DMS53 treated with DMSO at 0.1 percent for 48 hours (cell line): ENCODE measurements around the gene GPATCH8.

Experiments used
- DNase-seq: peaks from one replicate; lab custom pipeline; 2025; ENCODE audit not compliant: unreplicated experiment; lab: John Stamatoyannopoulos, UW

The GPATCH8 gene

DNA sequence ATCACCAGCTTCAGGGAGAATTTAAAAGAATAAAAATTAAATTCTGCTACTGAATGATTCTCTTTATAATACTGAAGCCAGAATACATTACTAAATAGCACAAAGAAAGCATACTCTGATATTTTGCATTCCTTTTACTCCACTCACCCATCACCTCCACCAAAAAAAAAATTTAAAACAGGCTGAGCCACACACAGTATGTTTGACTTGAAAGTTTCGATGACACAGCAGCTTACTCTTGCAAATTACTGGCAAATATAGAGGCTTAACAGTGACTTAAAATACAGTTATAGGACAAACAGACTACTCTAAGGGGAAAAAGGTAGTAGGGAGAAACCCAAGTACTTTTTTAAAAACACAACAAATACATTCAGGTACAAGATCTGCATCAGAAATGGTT is 39.2 kb downstream of the GPATCH8 start:
- DNase-seq: no peak

DNA sequence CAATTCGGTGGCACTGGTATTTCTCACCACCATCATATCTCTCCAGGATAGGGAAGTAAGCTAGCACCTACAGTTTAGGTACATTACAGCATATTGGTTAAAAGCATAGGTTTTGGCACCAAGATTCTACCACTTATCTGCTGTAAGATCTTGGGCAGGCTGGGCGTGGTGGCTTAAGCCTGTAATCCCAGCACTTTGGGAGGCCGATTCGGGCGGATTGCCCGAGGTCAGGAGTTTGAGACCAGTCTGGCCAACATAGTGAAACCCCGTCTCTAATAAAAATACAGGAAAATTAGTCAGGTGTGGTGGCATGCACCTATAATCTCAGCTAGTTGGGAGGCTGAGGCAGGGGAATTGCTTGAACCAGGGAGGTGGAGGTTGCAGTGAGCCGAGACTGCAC is 51.4 kb downstream of the GPATCH8 start:
- DNase-seq: no peak

DNA sequence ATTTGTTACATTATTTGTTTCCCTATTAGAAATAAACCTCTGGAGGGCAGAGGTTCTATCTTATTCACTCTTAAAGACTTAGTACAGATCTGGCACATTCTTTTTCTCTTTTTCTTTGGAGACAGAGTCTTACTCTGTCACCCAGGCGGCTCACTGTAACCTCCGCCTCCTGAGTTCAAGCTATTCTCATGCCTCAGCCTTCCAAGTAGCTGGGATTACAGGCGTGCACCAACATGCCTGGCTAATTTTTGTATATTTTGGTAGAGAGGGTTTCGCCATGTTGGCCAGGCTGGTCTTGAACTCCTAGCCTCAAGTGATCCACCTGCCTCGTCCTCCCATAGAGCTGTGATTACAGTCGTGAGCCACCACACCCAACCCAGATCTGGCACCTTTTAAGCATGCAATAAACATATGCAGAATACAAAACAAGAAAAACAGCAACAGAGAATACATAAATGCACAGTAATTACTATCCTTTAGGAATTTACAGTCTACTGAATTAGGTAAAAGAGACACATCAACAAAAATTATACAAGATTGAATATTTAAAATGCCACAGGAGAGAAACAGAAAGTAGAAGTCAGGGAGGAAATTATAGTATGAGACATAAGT is 52.1 kb downstream of the GPATCH8 start:
- no peak for DNase-seq

DNA sequence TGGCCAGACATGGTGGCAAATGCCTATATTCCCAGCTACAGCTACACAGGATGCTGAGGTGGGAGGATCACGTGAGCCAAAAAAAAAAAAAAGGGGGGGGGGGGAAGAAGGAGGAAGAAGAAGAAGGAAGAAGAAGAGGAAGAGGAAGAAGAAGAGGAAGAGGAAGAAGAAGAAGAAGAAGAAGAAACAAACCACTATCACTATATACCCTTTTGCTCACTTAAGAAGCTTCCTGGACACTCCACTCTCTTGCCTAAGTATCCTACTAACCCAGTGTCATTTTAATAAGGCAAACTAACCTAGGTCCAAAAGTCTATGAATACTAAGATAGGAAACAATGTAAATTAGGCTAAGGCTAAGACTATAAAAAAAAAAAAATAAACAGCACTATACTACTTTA is 54.8 kb downstream of the GPATCH8 start:
- no peak for DNase-seq

DNA sequence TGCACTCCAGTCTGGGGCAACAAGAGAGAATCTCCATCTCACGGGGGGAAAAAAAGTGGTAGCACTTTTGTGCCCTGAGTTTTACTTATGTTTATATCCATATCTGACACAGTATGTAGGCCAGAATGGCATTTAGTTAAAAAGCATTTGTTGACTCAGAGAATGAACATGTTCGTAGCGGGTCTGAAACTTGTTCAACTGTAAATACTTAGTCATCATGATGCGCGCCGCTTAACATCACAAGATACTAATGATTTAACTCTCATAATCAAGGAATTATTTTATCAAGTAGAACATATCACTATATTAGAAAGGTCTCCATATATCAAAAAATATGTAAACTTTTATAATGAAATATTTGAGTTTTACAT is 58.5 kb downstream of the GPATCH8 start:
- no peak for DNase-seq

DNA sequence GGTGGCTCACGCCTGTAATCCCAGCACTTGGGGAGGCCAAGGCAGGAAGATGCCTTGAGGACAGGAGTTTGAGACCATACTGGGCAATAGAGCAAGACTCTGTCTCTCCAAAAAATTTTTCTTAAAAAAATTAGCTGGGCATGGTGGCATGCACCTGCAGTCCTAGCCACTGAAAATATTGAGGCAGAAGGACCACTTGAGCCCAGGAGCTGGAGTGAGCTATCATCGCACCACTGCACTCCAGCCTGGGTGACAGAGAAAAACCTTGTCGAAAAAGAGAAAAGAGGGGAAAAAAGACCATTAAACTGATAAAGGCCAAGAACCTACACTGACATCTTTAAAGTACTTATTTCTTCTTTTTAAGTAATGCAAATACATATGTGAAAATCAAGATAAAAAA is 60.4 kb downstream of the GPATCH8 start:
- DNase-seq: no peak

DNA sequence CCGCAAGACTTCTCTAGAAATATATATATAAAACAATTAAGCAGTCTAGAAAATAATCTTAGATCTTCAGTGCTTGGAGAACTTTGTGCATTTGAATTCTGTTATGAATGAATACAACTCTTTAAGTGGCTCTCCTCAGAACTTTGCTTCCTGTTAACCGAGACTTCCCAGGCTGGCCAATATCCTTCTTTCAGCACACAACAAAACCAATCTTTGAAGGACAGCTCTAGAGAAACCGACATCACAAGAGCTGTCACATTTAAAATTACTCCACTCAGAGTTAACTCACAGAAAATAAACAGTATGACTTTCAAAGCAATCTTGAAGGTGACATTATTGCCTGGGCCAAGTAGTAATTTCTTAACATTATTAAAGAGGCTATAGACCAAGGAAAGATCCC is 64.0 kb downstream of the GPATCH8 start:
- DNase-seq: no peak

DNA sequence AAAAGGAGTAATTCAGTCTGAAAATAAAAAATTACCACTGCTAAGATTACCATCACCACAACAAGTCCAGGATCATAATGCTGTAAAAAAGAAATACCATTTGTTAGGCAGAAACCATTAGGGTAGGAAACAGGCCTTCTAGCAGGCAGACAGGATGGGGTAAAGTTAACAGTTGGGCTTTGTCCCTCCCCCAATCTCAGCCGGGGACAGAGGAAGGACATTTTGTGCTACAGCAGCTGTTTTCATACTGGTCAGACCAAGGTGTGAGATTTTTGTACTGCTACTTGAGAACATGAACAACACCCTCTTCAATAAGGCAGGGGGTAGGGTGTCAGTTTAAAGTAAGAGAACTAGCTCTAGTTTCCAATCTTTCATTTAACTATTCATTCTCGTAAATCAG is 64.6 kb downstream of the GPATCH8 start:
- no peak for DNase-seq

DNA sequence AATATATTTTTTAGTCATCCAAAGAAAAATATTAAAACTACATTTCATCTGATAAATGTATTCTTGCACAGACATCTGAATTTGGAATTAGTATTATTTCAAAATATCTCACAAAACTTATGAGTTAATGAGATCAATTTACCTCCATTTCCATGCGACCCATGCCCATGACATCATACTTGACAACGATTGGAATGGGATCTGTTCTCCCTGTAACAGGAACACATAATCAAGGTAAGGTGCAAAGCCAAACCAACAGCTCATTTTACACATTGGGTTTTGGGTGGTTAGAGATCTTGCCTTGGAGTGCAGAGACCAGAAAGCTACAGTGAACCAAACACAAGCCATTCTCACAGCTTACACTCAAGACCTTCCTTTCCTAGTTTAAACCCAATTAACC is 66.9 kb downstream of the GPATCH8 start:
- DNase-seq: no peak

DNA sequence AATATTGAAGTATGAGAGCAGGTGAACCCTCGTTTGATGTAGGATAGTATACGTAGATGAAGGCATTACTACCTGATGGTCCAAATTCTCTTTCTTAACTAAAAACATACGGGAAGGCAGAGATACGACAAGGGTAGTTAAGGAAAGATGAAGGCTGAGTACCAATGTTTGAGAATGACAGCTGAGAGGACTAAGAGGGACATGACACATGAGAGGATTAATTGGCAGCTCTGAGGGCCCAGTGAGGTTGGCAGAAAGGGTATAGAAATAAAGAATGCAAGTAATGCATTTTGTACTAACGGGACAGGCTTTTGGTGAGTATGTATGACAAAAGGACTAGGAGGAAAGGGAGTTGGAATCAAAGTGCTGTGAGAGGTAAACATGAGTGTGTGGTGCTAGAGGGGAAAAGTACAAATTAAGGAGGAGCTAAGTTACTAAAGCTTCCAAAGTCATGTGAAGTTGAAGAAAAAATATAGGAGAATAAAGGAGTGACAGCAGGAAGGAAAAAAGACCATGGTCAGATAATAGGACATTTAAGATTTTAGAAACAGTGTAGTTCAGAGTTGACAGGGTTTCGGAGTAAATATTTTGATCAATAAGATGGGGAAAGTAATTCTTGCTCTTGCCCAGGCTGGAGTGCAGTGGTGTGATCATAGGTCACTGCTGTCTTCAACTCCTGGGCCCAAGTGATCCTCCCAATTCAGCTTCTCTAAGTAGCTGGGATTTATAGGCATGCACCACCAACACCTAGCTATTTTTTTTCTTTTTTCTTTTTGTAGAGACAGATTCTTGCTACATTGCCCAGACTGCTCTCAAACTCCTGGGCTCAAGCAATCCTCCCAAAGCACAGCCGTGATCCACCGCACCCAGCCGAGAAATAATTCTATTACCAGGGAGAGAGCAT is 70.7 kb downstream of the GPATCH8 start:
- DNase-seq: no peak

DNA sequence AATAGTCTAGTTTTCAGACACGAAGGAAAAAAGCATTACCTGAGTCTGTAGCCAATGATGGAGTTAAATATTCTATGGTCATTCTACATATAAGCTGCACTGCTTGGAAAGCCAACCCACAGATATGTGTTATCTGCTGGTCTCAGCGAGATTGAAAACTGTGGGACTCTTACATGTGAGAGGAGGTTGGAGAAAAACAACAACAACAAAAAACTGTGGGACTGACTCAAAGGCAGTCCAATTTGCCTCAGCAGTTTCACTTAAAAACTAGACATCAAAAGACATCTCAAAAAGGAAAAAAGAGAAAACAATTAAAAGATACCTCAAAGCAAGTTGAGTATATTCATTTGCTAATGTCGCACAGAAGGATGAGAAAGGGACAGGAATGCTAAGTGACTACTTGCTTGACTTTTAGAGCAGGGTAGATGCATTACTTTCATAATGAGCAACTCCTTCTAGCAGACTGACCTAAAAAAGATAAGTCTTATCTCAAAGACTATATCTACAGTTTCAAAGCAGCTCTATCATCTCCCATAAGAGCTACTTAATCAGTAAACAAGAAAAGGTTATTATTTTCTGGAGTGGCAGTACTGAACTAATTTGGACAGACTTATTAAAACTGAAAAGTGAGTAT is 78.3 kb downstream of the GPATCH8 start:
- DNase-seq: no peak

DNA sequence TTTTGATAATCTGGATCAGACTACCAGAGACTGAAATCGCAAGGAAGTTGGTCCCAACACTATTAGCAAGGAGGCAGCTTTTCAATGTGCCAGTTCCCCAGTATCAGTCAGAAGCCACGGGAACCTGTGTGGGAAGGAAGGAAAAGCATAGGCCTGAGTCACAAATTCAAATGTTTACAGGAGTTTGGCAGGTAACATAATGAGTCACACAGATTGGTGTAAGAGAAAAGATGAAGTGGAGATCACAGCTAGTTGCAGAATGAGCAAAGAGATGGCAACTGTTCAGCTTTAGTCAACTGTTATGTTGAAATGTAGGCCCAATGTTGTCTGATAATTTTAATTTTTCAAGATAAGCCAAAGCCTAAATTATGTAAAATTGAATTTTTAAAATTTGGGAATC is 85.7 kb downstream of the GPATCH8 start:
- DNase-seq: no peak

DNA sequence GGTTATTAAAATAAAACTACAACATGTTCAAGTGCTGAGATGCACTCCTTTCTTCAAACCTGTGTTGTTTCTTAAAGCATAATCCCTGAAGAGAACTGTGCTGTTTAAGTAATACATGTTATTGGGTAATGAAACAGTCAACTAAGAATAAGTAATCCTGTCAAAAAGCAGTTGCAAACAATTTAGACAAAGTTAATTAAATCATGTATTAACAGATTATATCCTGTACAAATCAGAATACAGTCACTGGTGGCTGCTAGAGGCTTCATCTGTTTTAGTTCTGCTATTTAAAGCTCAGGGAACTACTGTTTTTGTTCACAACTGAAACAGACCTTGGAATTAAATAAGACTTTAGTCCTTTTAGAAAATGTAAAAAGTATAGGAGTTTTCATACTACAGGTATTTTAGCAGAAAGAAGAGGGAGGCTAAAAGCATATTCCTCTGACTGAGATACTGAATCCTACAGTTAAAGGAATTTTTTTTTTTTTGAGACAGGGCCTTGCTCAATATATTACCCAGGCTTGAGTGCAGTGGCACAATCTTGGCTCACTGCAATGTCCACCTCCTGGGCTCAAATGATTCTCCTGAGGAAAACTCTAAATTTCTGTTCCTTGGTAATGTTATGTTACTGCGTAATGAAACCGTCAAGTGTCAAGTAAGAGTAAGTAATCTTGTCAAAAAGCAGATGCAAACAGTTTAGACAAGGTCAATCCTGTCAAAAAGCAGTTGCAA is 86.5 kb downstream of the GPATCH8 start:
- DNase-seq: no peak

DNA sequence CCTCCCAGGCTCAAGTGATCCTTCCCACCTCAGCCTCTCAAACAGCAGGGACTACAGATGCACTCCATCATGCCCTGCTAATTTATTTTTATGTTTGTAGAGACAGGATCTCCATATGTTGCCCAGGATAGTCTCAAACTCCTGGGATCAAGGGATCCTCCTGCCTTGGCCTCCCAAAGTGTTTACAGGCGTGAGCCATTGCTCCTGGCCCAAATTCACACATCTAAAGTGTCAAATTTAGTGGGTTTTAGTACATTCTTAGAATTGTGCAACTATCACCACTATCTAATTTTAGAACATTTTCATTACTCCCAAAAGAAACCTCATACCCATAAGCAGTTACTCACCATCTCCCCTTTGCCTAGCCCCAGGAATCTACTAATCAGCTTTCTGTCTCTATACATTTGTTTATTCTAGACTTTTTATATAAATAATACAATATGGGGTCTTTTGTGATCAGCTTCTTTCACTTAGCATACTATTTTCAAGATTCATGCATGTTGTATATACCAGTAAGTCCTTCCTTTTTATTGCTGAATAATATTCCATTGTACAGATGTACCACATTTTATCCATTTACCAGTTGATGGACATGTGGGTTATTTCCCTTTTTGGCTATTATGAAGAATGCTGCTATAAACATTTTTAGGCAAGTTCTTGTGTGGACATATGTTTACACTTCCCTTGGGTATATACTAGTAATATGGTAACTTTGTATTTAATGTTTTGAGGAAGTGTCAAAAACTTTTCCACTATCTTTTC is 88.6 kb downstream of the GPATCH8 start:
- no peak for DNase-seq

DNA sequence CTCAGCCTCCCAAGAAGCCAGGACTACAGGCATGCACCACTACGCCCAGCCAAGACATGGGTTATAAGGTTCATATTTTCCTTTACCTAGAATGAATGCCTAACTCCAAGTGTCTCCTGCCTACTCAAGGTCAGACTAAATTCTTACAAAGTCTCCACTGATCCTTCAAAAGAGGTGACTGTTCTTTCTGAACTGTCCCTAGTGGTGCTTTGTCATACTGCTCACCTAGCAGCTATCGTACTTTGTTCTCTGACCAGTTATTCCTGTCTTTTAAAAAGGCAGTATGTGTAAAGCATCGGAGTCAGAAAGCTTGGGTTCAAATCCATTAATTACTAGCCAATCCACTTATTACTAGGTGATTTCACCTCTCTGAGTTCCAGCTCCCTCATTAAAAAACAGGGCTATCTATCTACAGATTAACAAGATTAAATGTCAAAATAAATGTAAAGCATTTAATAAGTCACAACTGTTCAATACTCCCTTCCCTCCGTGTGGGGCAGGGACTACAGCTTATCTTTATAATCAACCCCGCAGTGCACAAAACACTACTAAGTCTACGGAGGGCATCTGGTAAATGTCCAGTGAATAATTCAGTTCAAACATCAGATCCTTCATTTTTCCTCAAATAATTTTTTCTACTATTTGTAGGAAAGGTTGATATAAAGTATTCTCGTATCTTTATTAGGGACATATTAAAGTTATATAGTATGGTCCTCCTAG is 93.7 kb downstream of the GPATCH8 start:
- no peak for DNase-seq

DNA sequence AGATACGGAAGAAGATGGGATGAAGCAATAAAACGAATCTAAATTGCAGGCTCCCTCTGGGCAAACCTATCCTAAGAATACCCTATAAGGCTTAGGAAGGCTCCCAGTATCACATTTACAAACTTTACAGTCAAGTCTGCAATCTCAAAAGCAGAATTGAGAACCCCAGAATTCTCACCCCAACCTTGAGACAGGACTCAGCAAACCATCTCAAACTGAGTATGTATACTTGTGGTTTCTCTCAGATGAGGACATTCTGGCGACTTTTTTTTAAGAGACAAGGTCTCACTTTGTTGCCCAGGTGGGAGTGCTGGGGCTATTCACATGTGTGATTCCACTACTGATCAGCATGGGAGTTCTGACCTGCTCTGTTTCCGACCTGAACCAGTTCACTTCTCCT is 94.4 kb downstream of the GPATCH8 start:
- no peak for DNase-seq

DNA sequence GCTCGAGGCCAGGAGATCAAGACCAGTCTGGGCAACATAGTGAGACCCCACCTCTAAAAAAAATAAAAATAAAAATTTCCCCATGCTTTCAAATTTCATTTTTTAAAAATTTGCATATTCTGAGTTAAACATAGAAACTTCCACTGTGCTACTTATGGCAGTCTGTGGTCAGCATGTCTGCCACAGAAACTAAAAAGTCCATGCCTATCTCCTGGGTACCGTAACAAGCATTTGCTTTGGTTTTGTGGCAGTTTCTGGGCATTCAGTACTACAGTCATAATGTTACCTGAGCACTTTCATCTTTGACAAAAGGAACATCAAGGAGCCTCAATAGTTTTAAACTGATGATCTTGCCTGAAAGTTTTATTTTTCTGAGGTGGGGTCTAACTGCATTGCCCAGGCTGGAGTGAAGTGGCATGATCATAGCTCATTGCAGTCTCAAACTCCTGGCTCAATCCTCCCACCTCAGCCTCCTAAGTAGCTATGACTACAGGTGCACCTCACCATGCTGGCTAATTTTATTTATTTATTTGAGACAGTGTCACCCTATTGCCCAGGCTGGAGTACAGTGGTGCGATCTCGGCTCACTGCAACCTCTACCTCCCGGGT is 100.5 kb downstream of the GPATCH8 start:
- no peak for DNase-seq

DNA sequence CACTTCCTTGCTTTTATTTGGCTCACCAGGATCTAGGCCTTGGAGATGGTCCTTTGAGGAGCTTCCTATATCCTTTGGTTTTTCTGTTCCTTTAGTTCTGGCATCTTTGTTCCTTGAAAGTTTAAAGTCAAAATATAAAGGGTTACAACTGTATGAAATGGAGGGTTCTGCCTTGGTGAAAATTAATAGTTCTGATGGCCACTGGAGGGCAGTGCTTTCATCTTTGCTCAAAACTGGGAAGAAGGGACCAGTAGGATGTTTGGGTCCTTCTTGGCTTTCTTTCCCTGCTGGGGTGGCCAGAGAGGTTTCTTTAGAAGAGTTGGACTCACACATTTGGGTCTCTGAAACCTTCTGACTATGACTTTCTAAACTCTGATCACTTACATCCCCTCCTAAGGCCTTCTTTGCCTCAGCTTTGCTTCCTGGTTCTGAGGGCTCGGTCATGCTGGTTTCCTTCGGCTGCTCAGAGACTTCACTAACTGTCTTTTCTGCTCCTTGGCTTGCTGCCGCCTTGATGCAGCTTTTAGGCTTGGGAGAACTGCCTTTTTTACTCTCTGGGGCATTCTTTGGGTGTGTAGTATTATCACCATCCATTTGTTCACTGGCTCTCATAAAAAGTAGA is 102.9 kb downstream of the GPATCH8 start:
- no peak for DNase-seq
